Fibroblast of lung (primary cell): ENCODE results near the gene SERPINA9. TPM values are rescaled to one million over a fixed set of nuclear protein-coding genes. Genes with fewer than 3 reads are reported as not detected.

Experiments
- DNase-seq, 2 donors: peaks; one replicate each; pipeline versions ENCODE4 v3.0.0 to v3.0.0-alpha.2; 2010; ENCODE audit warnings: low read depth in 2 of 2
- H2AFZ ChIP-seq: 2 replicates; pipeline ENCODE4 v1.5.1; 2012; ENCODE audit warnings: low read length, control low read depth, inconsistent platforms
- H3K27ac ChIP-seq: 2 replicates; pipeline ENCODE4 v1.5.1; 2011; ENCODE audit warnings: low read length, control low read depth; ENCODE audit not compliant: insufficient read depth
- H3K27me3 ChIP-seq: 2 replicates; pipeline ENCODE4 v1.5.1; 2011; ENCODE audit warnings: mild to moderate bottlenecking, low read length; ENCODE audit not compliant: control insufficient read depth, insufficient read depth
- H3K36me3 ChIP-seq: 2 replicates; pipeline ENCODE4 v1.5.1; 2011; ENCODE audit warnings: low read length; ENCODE audit not compliant: control insufficient read depth, insufficient read depth
- H3K4me1 ChIP-seq: 2 replicates; pipeline ENCODE4 v1.5.1; 2011; ENCODE audit warnings: low read length; ENCODE audit not compliant: control insufficient read depth, insufficient read depth; ENCODE audit errors: extremely low read depth
- H3K4me2 ChIP-seq: 2 replicates; pipeline ENCODE4 v1.5.1; 2011; ENCODE audit warnings: low read length, control low read depth; ENCODE audit not compliant: insufficient read depth; ENCODE audit errors: extremely low read depth
- H3K4me3 ChIP-seq, 4 experiments: fragments of 200-600 bp in 1 of 4; sonication (generic) in 1 of 4; replicated peaks in 1 of 4; 2 replicates each; pipeline ENCODE4 v1.5.1; 2011 to 2016; ENCODE audit warnings: low read length in 4 of 4, low read depth in 3 of 4, mild to moderate bottlenecking in 3 of 4, control low read depth in 2 of 4, inconsistent platforms in 1 of 4, mixed read lengths in 1 of 4; ENCODE audit not compliant: insufficient read depth in 1 of 4; ENCODE audit errors: control extremely low read depth in 1 of 4
- H3K79me2 ChIP-seq: 2 replicates; pipeline ENCODE4 v1.5.1; 2012; ENCODE audit warnings: mild to moderate bottlenecking, low read length, inconsistent platforms; ENCODE audit not compliant: control insufficient read depth, insufficient read depth
- H3K9ac ChIP-seq: 2 replicates; pipeline ENCODE4 v1.5.1; 2011; ENCODE audit warnings: mild to moderate bottlenecking, low read length, control low read depth; ENCODE audit not compliant: insufficient read depth
- H3K9me3 ChIP-seq: 2 replicates; pipeline ENCODE4 v1.5.1; 2012; ENCODE audit warnings: low read depth, low read length; ENCODE audit not compliant: control insufficient read depth, insufficient read depth
- H4K20me1 ChIP-seq: 2 replicates; pipeline ENCODE4 v1.5.1; 2011; ENCODE audit warnings: low read length; ENCODE audit not compliant: control insufficient read depth, insufficient read depth; ENCODE audit errors: extremely low read depth
- CTCF ChIP-seq, 2 donors: IDR thresholded peaks in 1 of 2; conservative IDR thresholded peaks in 1 of 2; 1 replicate in 1 of 2; 2 replicates in 1 of 2; pipeline ENCODE4 v1.5.1; 2011 to 2012; ENCODE audit warnings: low read length in 2 of 2, control low read depth in 1 of 2, inconsistent platforms in 1 of 2, low read depth in 1 of 2, mild to moderate bottlenecking in 1 of 2
- EZH2 ChIP-seq: IDR thresholded peaks from 2 replicates; pipeline ENCODE4 v1.5.1; 2012; ENCODE audit warnings: low read length, control low read depth, mild to moderate bottlenecking; ENCODE audit errors: missing control alignments
- polyA plus RNA-seq, 2 donors: library from polyadenylated mRNA; depleted of rRNA in 1 of 2; stranded (reverse) in 1 of 2; unstranded in 1 of 2; fragments of >200 nt; gene quantifications; 2 replicates each; pipeline ENCODE4 v1.2.1, GENCODE V29; 2011 to 2012; ENCODE audit warnings: missing spikeins in 1 of 2
- total RNA-seq: library from RNA; depleted of rRNA; stranded (reverse); fragments of >200 nt; gene quantifications from 2 replicates; pipeline ENCODE4 v1.2.1, GENCODE V29; 2014

Gene SERPINA9
- total and polyA plus RNA-seq, 2 donors (not counting 1 experiment from before 2014, with no cell fraction given), result not detected

GRCh38 chr14:94426526-94426925 is 49.5 kb downstream of the SERPINA9 start:
- Histone ChIP-seq H2AFZ (no peak overlapping the region), H3K9ac (no peak overlapping the region), H3K4me3 (no peak overlapping the region), H3K27me3 (no peaks in the 10 kb centered on the region), H3K27ac (no peak overlapping the region), H3K4me1 (no peaks in the 10 kb centered on the region), H3K4me2 (no peak overlapping the region), H3K36me3 (no peaks in the 10 kb centered on the region), H4K20me1 (no peaks in the 10 kb centered on the region), H3K9me3 (no peaks in the 10 kb centered on the region), H3K79me2 (no peaks in the 10 kb centered on the region)
- TF ChIP-seq CTCF (conservative IDR thresholded peaks at IDR 0.05 in 1 of 2, IDR thresholded peaks at IDR 0.05 in 1 of 2; ENCODE audit: low read depth in 1 of 2, low read length in 2 of 2) (no peak), EZH2 (no peak)
- no peak for DNase-seq

GRCh38 chr14:94424371-94424770 is 51.6 kb downstream of the SERPINA9 start:
- Histone ChIP-seq H3K4me3 (no peak overlapping the region), H3K4me1 (no peaks in the 10 kb centered on the region), H2AFZ (no peak overlapping the region), H3K79me2 (no peaks in the 10 kb centered on the region), H3K27ac (no peak overlapping the region), H3K9me3 (no peaks in the 10 kb centered on the region), H3K4me2 (no peak overlapping the region), H3K9ac (no peak overlapping the region), H4K20me1 (no peaks in the 10 kb centered on the region), H3K27me3 (no peaks in the 10 kb centered on the region), H3K36me3 (no peaks in the 10 kb centered on the region)
- no peak for TF ChIP-seq CTCF (conservative IDR thresholded peaks at IDR 0.05 in 1 of 2, IDR thresholded peaks at IDR 0.05 in 1 of 2; ENCODE audit: low read depth in 1 of 2, low read length in 2 of 2)
- no peak for DNase-seq

GRCh38 chr14:94423453-94424056 is 52.4 kb downstream of the SERPINA9 start:
- Histone ChIP-seq H3K36me3 (no peaks in the 10 kb centered on the region), H3K4me1 (no peaks in the 10 kb centered on the region), H3K9me3 (no peaks in the 10 kb centered on the region), H2AFZ (no peak overlapping the region), H3K27ac (no peak overlapping the region), H3K4me3 (no peak overlapping the region), H3K4me2 (no peak overlapping the region), H4K20me1 (no peaks in the 10 kb centered on the region), H3K79me2 (no peaks in the 10 kb centered on the region), H3K9ac (no peak overlapping the region), H3K27me3 (no peaks in the 10 kb centered on the region)
- DNase-seq, result peak; percentile 55 to 60
- TF ChIP-seq EZH2 (no peak), CTCF (conservative IDR thresholded peaks at IDR 0.05 in 1 of 2, IDR thresholded peaks at IDR 0.05 in 1 of 2; ENCODE audit: low read depth in 1 of 2, low read length in 2 of 2) (peak; percentile 59 to 73)
